ENCODE data around the gene TTN.
A peak's percentile ranks its signal among the peaks of the same experiment; 100 is the strongest.

TTN gene

GRCh38 chr2:178770518-178770917 is 36.7 kb downstream of the TTN start:
- POLR2A ChIA-PET, result no interaction called here
- no peak for DNase-seq (ENCODE audit: extremely low spot score)
- CTCF ChIA-PET, result no interaction called here
- TF ChIP-seq ZNF384 (IDR thresholded peaks at IDR 0.05) (no peak), BHLHE40 (IDR thresholded peaks at IDR 0.05; ENCODE audit: borderline replicate concordance) (no peak), FOXK2 (IDR thresholded peaks at IDR 0.05) (no peak), HDGF (IDR thresholded peaks at IDR 0.05; ENCODE audit: borderline replicate concordance) (no peak), FOXA1 (IDR thresholded peaks at IDR 0.05) (no peak), LEF1 (IDR thresholded peaks at IDR 0.05; ENCODE audit: borderline replicate concordance) (no peak), FOXM1 (IDR thresholded peaks at IDR 0.05; ENCODE audit: borderline replicate concordance) (no peak), SP1 (IDR thresholded peaks at IDR 0.05) (no peak), ARNT (IDR thresholded peaks at IDR 0.05) (no peak), L3MBTL2 (conservative IDR thresholded peaks at IDR 0.05) (no peak), CTBP1 (IDR thresholded peaks at IDR 0.05; ENCODE audit: borderline replicate concordance) (no peak), NFRKB (IDR thresholded peaks at IDR 0.05) (no peak), PKNOX1 (IDR thresholded peaks at IDR 0.05) (no peak), SUZ12 (IDR thresholded peaks at IDR 0.05) (no peak), ELF4 (IDR thresholded peaks at IDR 0.05) (no peak), TARDBP (IDR thresholded peaks at IDR 0.05) (no peak)

GRCh38 chr2:178767094-178768060 is 39.8 kb downstream of the TTN start:
- TF ChIP-seq PKNOX1 (IDR thresholded peaks at IDR 0.05) (no peak), NFRKB (IDR thresholded peaks at IDR 0.05) (no peak), L3MBTL2 (conservative IDR thresholded peaks at IDR 0.05) (no peak), FOXK2 (IDR thresholded peaks at IDR 0.05) (no peak), LEF1 (IDR thresholded peaks at IDR 0.05; ENCODE audit: borderline replicate concordance) (no peak), ELF4 (IDR thresholded peaks at IDR 0.05) (no peak), BHLHE40 (IDR thresholded peaks at IDR 0.05; ENCODE audit: borderline replicate concordance) (no peak), SP1 (IDR thresholded peaks at IDR 0.05) (no peak), TARDBP (IDR thresholded peaks at IDR 0.05) (no peak), ARNT (IDR thresholded peaks at IDR 0.05) (no peak), HDGF (IDR thresholded peaks at IDR 0.05; ENCODE audit: borderline replicate concordance) (no peak), FOXA1 (IDR thresholded peaks at IDR 0.05) (no peak), SUZ12 (IDR thresholded peaks at IDR 0.05) (no peak), CTBP1 (IDR thresholded peaks at IDR 0.05; ENCODE audit: borderline replicate concordance) (no peak), ZNF384 (IDR thresholded peaks at IDR 0.05) (no peak), FOXM1 (IDR thresholded peaks at IDR 0.05; ENCODE audit: borderline replicate concordance) (no peak)
- CTCF ChIA-PET, result no interaction called here
- POLR2A ChIA-PET, result no interaction called here
- no peak for DNase-seq (ENCODE audit: extremely low spot score)

GRCh38 chr2:178764097-178764496 is 43.1 kb downstream of the TTN start:
- ChIA-PET POLR2A (no interaction called here), CTCF (no interaction called here)
- no peak for DNase-seq (ENCODE audit: extremely low spot score)
- TF ChIP-seq CTBP1 (IDR thresholded peaks at IDR 0.05; ENCODE audit: borderline replicate concordance), result no peak
- no peak for TF ChIP-seq FOXM1 (IDR thresholded peaks at IDR 0.05; ENCODE audit: borderline replicate concordance)
- no peak for TF ChIP-seq ZNF384 (IDR thresholded peaks at IDR 0.05)
- TF ChIP-seq NFRKB (IDR thresholded peaks at IDR 0.05), result no peak
- no peak for TF ChIP-seq BHLHE40 (IDR thresholded peaks at IDR 0.05; ENCODE audit: borderline replicate concordance)
- no peak for TF ChIP-seq FOXA1 (IDR thresholded peaks at IDR 0.05)
- TF ChIP-seq ELF4 (IDR thresholded peaks at IDR 0.05), result no peak
- no peak for TF ChIP-seq L3MBTL2 (conservative IDR thresholded peaks at IDR 0.05)
- TF ChIP-seq SP1 (IDR thresholded peaks at IDR 0.05), result no peak
- TF ChIP-seq LEF1 (IDR thresholded peaks at IDR 0.05; ENCODE audit: borderline replicate concordance), result no peak
- TF ChIP-seq SUZ12 (IDR thresholded peaks at IDR 0.05), result no peak
- no peak for TF ChIP-seq FOXK2 (IDR thresholded peaks at IDR 0.05)
- no peak for TF ChIP-seq TARDBP (IDR thresholded peaks at IDR 0.05)
- TF ChIP-seq PKNOX1 (IDR thresholded peaks at IDR 0.05), result no peak
- no peak for TF ChIP-seq HDGF (IDR thresholded peaks at IDR 0.05; ENCODE audit: borderline replicate concordance)
- TF ChIP-seq ARNT (IDR thresholded peaks at IDR 0.05), result no peak

- DNase-seq (ENCODE audit: extremely low spot score), result peak; percentile 40
- ChIA-PET CTCF (interaction anchor here (0.7 to 1.2 kb wide), 6 partner anchors 17 to 1831 kb away, joined by 3 read pairs; no protein-coding TSS in a partner anchor), POLR2A (interaction anchor here (0.7 kb wide), 1 partner anchor 982 kb away, joined by 3 read pairs; no protein-coding TSS in a partner anchor)
- TF ChIP-seq LEF1 (IDR thresholded peaks at IDR 0.05; ENCODE audit: borderline replicate concordance) (no peak), ARNT (IDR thresholded peaks at IDR 0.05) (no peak), NFRKB (IDR thresholded peaks at IDR 0.05) (no peak), FOXK2 (IDR thresholded peaks at IDR 0.05) (no peak), FOXM1 (IDR thresholded peaks at IDR 0.05; ENCODE audit: borderline replicate concordance) (no peak), FOXA1 (IDR thresholded peaks at IDR 0.05) (no peak), CTBP1 (IDR thresholded peaks at IDR 0.05; ENCODE audit: borderline replicate concordance) (no peak), SP1 (IDR thresholded peaks at IDR 0.05) (no peak), HDGF (IDR thresholded peaks at IDR 0.05; ENCODE audit: borderline replicate concordance) (no peak), L3MBTL2 (conservative IDR thresholded peaks at IDR 0.05) (no peak), TARDBP (IDR thresholded peaks at IDR 0.05) (no peak), BHLHE40 (IDR thresholded peaks at IDR 0.05; ENCODE audit: borderline replicate concordance) (no peak), ELF4 (IDR thresholded peaks at IDR 0.05) (no peak)
Observed at GRCh38 chr2:178761759-178762371, 45.4 kb downstream of the TTN start.

GRCh38 chr2:178756843-178757242 is 50.4 kb downstream of the TTN start:
- POLR2A ChIA-PET, result no interaction called here
- no peak for DNase-seq (ENCODE audit: extremely low spot score)
- TF ChIP-seq ELF4 (IDR thresholded peaks at IDR 0.05), result no peak
- TF ChIP-seq SP1 (IDR thresholded peaks at IDR 0.05), result no peak
- no peak for TF ChIP-seq ZNF384 (IDR thresholded peaks at IDR 0.05)
- TF ChIP-seq FOXK2 (IDR thresholded peaks at IDR 0.05), result no peak
- TF ChIP-seq FOXM1 (IDR thresholded peaks at IDR 0.05; ENCODE audit: borderline replicate concordance), result no peak
- TF ChIP-seq NFRKB (IDR thresholded peaks at IDR 0.05), result no peak
- no peak for TF ChIP-seq ARNT (IDR thresholded peaks at IDR 0.05)
- TF ChIP-seq TARDBP (IDR thresholded peaks at IDR 0.05), result no peak
- CTCF ChIA-PET, result interaction anchor here (1.8 kb wide), 1 partner anchor 57 kb away, joined by 4 read pairs; no protein-coding TSS in a partner anchor
